H54 (cell line): ENCODE results near the gene JARID2.

Source experiments
- DNase-seq: peaks from one replicate; pipeline ENCODE4 v3.0.0; 2011; ENCODE audit warnings: low spot score, mixed read lengths; ENCODE audit not compliant: insufficient read length
- FAIRE-seq: peaks from 3 replicates; lab custom pipeline; 2011; peaks lifted over from hg19 to GRCh38; lab: Jason Lieb, UNC
- POLR2A ChIP-seq: IDR thresholded peaks from 2 replicates; pipeline ENCODE4 v1.6.1; 2011; ENCODE audit warnings: low read depth, mild to moderate bottlenecking, low read length

Gene JARID2

DNA sequence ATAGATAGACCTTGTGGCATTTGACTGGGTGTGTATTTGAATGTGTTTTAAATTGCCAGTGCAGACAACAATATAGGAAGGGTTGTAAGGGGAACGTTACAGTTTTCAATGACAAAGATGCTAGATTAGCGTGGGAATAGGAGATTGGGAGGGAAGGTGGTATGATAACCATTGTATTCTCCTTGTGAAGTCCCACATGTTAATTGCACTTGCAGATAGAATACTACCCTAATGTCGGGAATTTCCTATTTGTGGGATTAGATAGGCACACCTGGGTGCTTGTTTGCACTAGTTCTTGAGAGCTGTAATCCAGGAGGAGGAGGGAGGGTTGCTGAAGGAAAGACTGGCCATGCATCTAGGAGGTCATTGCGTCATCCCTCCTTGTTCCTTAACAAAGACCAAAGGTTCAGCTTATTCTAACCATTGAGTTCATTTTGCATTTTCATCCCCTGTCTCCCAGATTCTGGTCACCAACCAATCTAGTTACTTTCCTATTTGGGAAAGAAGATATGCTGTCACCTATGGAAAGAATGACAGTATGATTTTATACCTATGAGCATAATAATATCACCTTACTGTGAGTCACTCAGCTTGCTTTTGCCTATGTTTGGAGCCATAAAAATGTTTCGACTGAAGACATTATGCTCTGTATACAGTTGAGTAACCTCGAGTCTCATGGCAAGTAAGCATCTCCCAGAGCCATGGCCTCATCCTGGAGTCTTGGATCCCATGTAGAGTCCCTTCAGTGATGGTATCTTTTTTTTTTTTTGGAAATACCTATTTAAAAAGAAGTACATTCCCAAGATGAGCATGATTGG, 215.5 kb downstream of the JARID2 start:
- no peak for TF ChIP-seq POLR2A
- no peak for FAIRE-seq

DNA sequence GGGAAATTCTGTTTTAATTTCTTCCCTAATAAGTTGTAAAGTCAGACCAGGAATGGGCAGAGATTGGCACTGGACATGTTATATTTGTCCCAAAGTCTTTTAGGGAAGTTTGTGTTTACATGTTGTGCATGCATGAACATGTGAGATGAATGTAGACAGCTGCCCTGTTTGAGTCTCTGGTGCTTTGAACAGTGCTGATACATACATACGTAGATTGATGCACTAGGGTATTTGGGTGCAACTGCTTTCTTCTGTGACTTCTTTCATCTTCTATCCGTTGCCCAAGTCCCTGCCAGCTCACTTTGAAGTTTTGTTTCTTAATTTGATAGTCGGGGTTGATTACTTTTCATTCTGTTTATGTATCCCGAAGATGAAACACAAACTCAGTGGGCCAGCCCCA, 216.4 kb downstream of the JARID2 start:
- FAIRE-seq (no peak), DNase-seq (no peak)
- TF ChIP-seq POLR2A = no peak

More for the DNA sequence above, 215.5 kb downstream of the JARID2 start:
- no peak for DNase-seq

DNA sequence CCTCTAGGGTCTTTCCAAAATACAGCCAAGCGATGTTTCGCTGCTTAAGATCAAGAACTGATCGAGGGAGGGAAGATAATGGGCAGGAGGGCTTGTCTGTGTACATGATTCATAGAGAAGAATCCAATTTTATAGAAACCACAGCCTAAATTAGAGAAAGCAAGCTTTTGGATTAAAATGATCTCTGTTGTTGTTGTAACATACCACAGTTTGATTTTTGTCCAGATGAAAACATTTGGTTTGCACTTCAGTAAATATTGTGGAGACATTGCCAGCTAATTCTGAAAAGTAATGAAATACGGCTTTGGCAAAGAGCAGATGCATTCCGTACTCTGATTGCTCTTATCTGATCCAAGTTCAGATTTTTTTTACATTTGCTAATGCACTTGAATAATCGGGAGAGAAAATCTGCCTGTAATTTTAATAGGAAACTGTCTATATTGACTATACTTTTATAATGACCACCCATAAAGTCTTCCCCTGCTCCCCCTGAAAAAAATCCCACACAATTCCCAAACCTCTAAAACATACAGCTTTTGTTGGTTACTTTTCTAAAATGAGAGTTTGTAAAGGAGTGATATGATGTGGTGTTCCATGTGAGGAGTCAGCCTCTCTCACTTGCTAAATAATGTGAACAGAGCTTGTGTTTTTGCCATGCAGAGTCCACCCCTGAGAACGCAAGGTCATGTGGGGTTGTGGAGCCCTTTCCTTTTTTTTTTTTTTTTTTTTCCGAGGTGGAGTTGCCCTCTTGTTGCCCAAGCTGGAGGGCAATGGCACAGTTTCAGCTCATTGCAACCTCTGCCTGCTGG, 217.1 kb downstream of the JARID2 start:
- no peak for TF ChIP-seq POLR2A
- no peak for DNase-seq
- no peak for FAIRE-seq

DNA sequence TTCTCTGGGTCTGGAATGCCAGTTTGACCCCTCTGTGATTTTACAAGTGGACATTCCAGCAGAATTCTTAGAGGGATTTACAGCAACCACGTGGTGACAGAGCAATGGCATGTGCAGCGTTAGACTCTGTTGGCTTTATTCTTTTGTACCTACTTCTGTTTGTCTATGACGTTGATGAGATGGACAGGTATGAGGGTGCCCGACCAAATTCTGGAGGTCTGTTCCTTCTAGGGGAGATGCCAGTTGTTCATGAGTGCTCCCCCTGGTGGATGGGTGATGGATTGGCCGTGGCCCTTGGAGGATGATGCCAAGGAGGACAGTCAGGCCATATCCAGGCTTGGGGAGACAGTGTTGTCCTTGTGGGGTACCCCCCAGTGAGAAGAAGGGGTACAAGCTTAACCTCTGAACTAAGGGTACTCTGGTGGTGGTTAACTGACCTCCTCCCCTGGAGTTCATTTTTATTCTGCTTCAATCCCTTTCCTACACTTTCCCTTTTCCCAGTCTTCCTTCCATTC, 218.4 kb downstream of the JARID2 start:
- no peak for TF ChIP-seq POLR2A
- DNase-seq = peak; percentile 34
- FAIRE-seq = peak; percentile 11

DNA sequence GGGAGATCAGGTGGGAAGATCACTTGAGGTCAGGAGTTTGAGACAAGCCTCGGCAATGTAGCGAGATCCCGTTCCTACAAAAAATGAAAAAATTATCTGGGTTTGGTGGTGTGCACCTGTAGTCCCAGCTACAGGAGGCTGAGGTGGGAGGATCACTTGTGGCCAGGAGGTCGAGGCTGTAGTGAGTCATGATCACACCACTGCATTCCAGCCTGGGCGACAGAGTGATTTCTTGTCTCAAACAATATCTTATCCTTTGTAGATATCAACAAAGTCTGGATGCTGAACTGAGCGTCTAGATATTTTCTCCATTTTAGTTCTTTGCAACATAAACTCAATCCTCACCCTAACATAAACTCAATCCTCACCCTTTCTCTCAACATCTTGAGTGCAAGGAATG, 219.3 kb downstream of the JARID2 start:
- FAIRE-seq (no peak), DNase-seq (no peak)
- no peak for TF ChIP-seq POLR2A

DNA sequence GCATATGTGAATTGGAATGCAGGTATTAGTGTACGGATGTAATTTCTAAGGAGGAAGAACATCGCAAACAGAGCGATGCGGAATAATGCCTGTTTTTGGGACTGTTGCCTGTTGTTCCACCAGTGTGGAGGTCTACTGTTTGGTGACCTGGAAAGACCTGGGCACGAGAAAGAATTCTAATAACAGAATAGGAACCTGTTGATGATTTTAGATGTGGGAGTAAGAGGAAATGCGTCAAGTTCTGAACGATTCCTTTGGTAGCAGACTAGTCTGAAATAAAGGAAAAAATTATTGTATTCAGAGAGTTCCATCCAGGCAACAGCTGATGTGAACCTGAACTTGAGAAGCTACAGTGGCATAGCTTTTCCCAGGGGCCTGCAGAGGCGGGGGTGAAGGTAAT, 224.9 kb downstream of the JARID2 start:
- FAIRE-seq (no peak), DNase-seq (no peak)
- TF ChIP-seq POLR2A = no peak

DNA sequence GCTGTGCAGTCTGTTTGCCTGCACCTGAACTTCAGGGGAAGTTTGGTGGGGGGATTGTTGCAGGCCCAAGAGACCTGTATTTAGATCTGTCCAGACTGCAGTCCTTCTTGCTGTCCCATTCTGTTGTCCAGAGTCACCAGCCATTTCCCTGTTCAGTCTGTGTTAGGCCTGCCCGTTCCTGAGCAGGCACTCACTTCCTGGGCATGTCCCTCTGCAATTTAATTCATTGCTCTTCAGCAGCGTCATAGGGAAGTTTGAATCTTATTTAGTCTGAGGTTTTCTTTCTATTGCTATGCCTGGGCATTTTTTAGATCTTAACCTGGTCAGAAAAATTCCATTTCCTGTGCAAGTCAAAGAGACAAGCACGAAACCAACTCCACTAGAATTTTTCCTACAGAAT, 226.8 kb downstream of the JARID2 start:
- DNase-seq (no peak), FAIRE-seq (no peak)
- TF ChIP-seq POLR2A = no peak

DNA sequence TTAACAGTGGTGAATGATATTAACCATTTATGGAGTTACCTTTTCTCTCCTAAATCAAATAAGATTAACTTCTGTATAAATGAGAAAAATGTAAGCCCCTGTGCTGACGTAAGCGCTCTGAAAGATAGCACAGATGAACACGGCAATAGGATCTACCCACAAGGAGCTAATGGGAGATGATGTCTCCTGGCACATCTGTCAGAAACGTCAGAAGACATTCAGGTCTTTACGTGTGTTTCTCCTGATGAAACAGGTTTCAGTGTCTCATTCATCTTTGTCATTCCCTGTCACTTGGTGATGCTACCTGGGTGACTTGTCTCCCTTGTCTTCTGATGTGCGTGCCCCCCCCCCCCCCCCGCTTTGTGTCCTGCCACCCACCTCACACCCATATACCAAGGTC, 227.3 kb downstream of the JARID2 start:
- FAIRE-seq (no peak), DNase-seq (no peak)
- TF ChIP-seq POLR2A = no peak

DNA sequence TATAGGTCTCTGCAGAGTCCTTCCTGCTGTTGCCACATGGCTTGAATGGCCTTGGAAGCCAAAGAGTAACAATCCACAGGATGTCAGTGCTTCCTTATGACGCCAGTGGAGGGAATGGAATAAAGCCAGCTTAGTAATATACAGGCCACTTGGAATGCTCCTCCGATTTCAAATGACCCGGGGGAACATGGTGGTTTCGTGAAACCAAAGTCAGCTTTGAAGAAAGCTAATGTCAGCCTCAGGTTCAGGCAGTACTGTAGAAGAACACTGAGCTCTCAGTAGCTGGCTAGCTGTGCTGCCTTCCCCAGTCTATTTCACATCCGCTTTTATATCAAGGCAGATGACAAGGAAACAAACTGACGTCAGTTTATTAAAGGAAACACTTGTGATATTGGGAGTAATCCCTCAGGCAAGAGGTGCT, 227.9 kb downstream of the JARID2 start:
- FAIRE-seq (no peak), DNase-seq (no peak)
- TF ChIP-seq POLR2A = no peak

DNA sequence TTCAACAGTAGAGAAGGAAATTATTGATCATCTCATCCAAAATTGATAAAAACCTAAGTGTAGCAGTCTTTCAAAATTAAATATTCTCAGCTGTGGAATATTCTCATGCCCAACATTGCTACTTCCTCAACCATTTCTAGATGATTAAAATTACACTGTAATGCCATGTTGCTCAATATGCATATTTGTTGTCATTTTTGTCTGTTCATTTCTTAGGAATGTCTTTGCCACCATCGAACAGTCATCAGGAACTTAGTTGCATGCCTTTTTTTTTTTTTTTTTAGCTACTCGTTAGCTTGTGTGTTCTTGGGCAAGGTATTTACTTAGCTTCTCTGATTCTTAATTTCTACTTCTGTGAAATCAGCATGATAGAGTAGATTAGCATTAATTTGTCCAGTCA, 228.3 kb downstream of the JARID2 start:
- TF ChIP-seq POLR2A = no peak
- DNase-seq (no peak), FAIRE-seq (no peak)

DNA sequence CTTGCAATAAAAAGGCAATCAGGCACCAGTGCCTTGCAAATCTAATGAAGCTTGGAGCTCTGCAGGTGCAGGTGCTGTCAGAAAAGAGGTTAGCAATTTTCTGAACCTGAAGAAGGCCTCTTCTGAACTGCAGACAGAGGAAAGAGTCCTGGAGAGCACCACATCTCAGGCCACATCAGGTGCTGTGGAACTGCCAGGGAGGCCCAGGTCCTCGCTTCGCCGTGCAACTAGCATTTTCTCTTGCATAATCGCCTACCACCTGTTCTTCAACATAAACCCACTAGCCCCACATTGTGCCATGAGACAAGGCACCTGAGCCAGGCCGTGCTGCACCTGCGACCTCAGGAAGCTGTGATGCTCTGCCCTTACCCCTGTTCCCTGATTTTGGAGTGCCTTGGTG, 229.4 kb downstream of the JARID2 start:
- TF ChIP-seq POLR2A = no peak
- no peak for DNase-seq
- no peak for FAIRE-seq

DNA sequence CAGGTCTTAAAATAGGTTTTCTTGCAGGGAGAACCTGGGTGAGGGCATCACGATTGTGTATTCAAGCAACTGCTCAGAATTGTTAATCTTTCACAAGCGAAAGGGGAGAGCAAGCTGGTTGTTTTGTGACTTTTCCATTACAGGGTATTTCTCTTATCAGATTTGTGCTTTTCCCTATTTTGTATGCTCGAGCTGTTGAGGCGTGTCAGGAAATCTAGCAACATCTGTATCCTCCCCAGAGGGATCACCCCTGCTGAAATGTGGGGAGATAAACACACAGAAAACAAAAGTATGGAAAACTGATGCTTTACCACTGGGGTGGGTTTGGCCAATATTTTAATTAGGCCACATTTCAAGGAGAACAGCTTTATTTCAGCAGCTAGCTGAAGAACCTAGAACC, 230.0 kb downstream of the JARID2 start:
- FAIRE-seq (no peak), DNase-seq (no peak)
- TF ChIP-seq POLR2A = no peak

DNA sequence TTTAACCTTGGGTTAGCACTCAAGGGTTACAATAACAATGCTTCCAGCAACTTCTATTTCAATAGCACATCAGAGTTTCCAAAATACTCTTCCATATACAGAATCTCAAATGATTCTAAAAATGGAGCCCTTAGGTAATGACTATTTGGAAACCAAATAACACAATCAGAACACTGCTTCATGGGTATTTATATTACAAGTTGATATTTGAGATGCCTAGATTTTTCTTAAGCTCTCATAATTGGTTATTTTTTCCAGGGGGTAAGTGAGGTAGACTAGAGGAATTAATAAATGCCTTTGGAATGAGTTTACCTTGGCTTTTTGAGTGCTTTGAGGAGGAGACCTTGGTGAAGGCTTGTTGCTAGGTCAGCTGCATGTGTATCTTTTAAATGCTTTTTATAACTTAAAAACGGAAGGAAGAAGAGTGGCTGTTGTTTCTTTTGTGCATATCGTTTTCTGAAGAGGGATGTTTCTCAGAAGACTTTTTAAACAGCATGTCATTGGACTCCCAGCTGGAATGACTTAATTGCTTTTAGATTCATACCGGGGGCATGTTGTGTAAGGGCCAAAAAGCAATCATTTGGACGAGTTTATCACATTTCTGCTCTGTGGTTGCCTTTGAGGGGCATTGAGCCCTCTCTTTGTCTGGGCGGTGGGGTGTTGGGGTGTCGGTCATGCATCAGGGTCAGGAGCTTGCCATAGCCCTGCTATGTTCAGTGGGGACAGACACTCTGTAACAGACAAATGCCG, 230.9 kb downstream of the JARID2 start:
- FAIRE-seq = no peak
- no peak for TF ChIP-seq POLR2A
- DNase-seq = no peak

DNA sequence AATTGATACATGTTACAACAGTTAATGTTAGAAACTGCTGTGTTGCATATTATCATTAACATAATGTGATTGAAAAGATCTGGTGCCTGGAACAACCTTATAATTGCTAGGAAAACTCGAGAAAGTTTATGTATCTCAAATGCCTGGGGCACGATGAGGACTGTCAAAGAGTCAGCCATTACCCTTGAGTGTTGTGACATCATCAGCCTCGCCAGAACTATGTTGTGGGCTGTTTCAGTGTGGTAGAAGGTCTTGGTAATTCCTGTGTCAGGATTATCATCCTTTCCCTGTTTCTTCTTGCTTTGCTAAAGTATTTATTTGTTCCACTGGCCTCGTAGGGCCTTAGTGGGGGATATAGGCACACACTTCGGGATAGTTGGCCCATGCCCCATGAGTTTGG, 231.9 kb downstream of the JARID2 start:
- no peak for DNase-seq
- no peak for FAIRE-seq
- TF ChIP-seq POLR2A = no peak
